Colon (tissue), 2 donors: ENCODE data around the gene SASH1.

Experiments used
- FAIRE-seq: peaks from 2 replicates; lab custom pipeline; 2012; peaks lifted over from hg19 to GRCh38; lab: Jason Lieb, UNC
- donor health status: control.
- donor health status: control.

SASH1 gene

GRCh38 chr6:148436466-148436865, 93.8 kb downstream of the SASH1 start:
- FAIRE-seq = no peak

- no peak for FAIRE-seq
These were observed 96.0 kb downstream of the SASH1 start for GRCh38 chr6:148438632-148439031.

GRCh38 chr6:148440016-148440415, 97.4 kb downstream of the SASH1 start:
- FAIRE-seq = no peak

GRCh38 chr6:148440877-148441453, 98.3 kb downstream of the SASH1 start:
- no peak for FAIRE-seq

GRCh38 chr6:148441454-148441911, 98.8 kb downstream of the SASH1 start:
- FAIRE-seq = no peak

GRCh38 chr6:148443798-148444560, 101.3 kb downstream of the SASH1 start:
- no peak for FAIRE-seq

GRCh38 chr6:148445116-148445515, 102.5 kb downstream of the SASH1 start:
- no peak for FAIRE-seq

GRCh38 chr6:148445620-148446019, 103.0 kb downstream of the SASH1 start:
- no peak for FAIRE-seq

- no peak for FAIRE-seq
These were observed 104.0 kb downstream of the SASH1 start for GRCh38 chr6:148446681-148447080.

GRCh38 chr6:148447521-148448230, 105.0 kb downstream of the SASH1 start:
- no peak for FAIRE-seq

- FAIRE-seq = no peak
These were observed 105.9 kb downstream of the SASH1 start for GRCh38 chr6:148448369-148449012.

- no peak for FAIRE-seq
These were observed 108.2 kb downstream of the SASH1 start for GRCh38 chr6:148450866-148451265.

- no peak for FAIRE-seq
These were observed 109.1 kb downstream of the SASH1 start for GRCh38 chr6:148451690-148452089.

- FAIRE-seq = no peak
These were observed 110.2 kb downstream of the SASH1 start for GRCh38 chr6:148452876-148453275.

GRCh38 chr6:148453906-148454305, 111.3 kb downstream of the SASH1 start:
- no peak for FAIRE-seq

- FAIRE-seq = no peak
These were observed 112.6 kb downstream of the SASH1 start for GRCh38 chr6:148455225-148455624.

GRCh38 chr6:148455674-148456558, 113.3 kb downstream of the SASH1 start:
- FAIRE-seq = no peak

- no peak for FAIRE-seq
These were observed 114.7 kb downstream of the SASH1 start for GRCh38 chr6:148457137-148457842.

- FAIRE-seq = no peak
These were observed 115.2 kb downstream of the SASH1 start for GRCh38 chr6:148457843-148458159.

GRCh38 chr6:148459238-148459637, 116.6 kb downstream of the SASH1 start:
- FAIRE-seq = no peak
